Measurements from ENCODE around the gene SIDT2. TPM values are rescaled to one million over a fixed set of nuclear protein-coding genes. Genes with fewer than 3 reads are reported as not detected.

SIDT2 gene
- total RNA-seq, 1 experiment from 2014 or later, result 37.0 TPM

DNA sequence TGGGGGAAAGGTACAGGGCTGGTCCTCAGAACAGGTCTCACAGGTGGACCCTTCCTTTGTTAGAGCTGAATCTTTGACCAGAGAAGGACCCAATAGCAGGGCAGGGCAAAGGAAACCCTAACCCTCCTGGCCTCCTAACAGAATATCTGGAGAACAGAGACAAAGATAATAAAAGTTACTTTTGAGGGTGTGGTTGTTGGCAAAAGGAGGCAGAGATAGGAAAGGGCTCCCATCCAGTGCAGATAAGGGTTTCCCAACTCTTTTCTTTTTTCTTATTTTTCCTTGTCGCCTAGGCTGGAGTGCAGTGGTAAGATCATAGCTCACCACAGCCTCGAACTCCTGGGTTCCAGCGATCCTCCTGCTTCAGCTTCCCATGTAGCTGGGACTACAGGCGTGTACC, 41.5 kb downstream of the SIDT2 start (continued):
- TF ChIP-seq ELF1 (IDR thresholded peaks at IDR 0.05; ENCODE audit: borderline replicate concordance, low read depth) (no peak), SP1 (IDR thresholded peaks at IDR 0.05; ENCODE audit: low read depth) (no peak), POLR2AphosphoS5 (IDR thresholded peaks at IDR 0.05; ENCODE audit: low read depth, low read length) (no peak), TCF7L2 (IDR thresholded peaks at IDR 0.05; ENCODE audit: borderline replicate concordance, extremely low read depth, insufficient read depth, insufficient read length) (no peak)

DNA sequence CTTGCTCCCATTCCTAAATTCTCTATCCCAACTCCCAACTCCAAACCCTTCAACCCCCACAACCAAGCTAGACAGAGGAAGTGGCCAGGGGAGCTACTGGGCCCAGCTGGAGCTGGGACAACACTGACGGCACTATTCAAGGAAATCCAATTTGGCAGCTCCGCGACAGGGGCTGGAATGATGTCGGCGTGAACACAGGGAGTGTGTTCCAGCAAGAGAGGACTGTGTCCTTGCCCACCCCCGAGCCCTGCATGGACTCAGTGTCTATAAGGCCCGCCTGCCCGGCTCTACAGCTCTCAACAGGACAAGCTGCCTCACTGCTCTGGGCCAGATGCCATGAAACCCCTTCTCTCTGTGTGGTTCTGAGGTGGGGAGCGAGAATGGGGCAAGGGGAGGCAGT, 42.0 kb downstream of the SIDT2 start:
- intact Hi-C loops (cut with micrococcal nuclease), result no loop called here
- Histone ChIP-seq H3K79me2 (ENCODE audit: insufficient read depth, low read length) (no peaks in the 10 kb centered on the region), H3K4me3 (replicated peaks in 1 of 2; ENCODE audit: low read depth in 1 of 2, low read length in 2 of 2) (no peak overlapping the region), H3K36me3 (ENCODE audit: control insufficient read depth in 1 of 2, insufficient read depth in 2 of 2, low read length in 2 of 2) (peaks cover 13 to 14% of the 10 kb centered on the region in 2 experiments; a peak in 3 of 4 replicates), H2AFZ (ENCODE audit: low read depth, low read length, poor library complexity, severe bottlenecking) (no peak overlapping the region), H3K4me2 (ENCODE audit: low read length) (no peak overlapping the region), H3K9me3 (ENCODE audit: control insufficient read depth in 1 of 2, insufficient read depth in 1 of 2, low read depth in 1 of 2, low read length in 2 of 2) (no peaks in the 10 kb centered on the region), H3K9ac (ENCODE audit: low read length) (no peak overlapping the region), H3K9me2 (ENCODE audit: insufficient read depth) (no peaks in the 10 kb centered on the region), H3K4me1 (ENCODE audit: control insufficient read depth in 1 of 2, insufficient read depth in 2 of 2, low read length in 2 of 2) (peaks cover 10 to 20% of the 10 kb centered on the region in 2 experiments), H3K27me3 (ENCODE audit: insufficient read depth, low read length) (no peaks in the 10 kb centered on the region), H3K27ac (ENCODE audit: low read depth, low read length) (no peak overlapping the region), H4K20me1 (ENCODE audit: insufficient read depth) (no peaks in the 10 kb centered on the region)
- no peak for DNase-seq (ENCODE audit: low read depth, low spot score)
- ATAC-seq, result no peak
- POLR2A ChIA-PET, result interaction anchor here (1.9 kb wide), 1 partner anchor 42 kb away, joined by 6 read pairs; the partner anchor contains the start of gene SIDT2
- BruUV-seq (replicated peaks), result no TSS peak
- RAD21 ChIA-PET (ENCODE audit: low non-redundant PET in 1 of 2, low total read pairs in 2 of 2, uncharacterized antibody in 2 of 2, unreplicated experiment in 2 of 2), result no interaction called here
- CTCF ChIA-PET, result interaction anchor here (2.6 kb wide), 1 partner anchor 11 kb away, joined by 10 read pairs; the partner anchor contains the start of genes PCSK7 and RNF214
- TF ChIP-seq SP1 (IDR thresholded peaks at IDR 0.05; ENCODE audit: low read depth) (no peak), EZH2 (IDR thresholded peaks at IDR 0.05) (no peak), SIN3A (IDR thresholded peaks at IDR 0.05; ENCODE audit: low read depth) (no peak), POLR2AphosphoS5 (IDR thresholded peaks at IDR 0.05; ENCODE audit: low read depth, low read length) (no peak), YY1 (IDR thresholded peaks at IDR 0.05; ENCODE audit: extremely low read depth, insufficient replicate concordance, low read depth, low read length) (no peak)
